GM06990 (cell line): Measurements from ENCODE around the gene AUNIP.

ENCODE experiments used
- DNase-seq: peaks from one replicate; pipeline ENCODE4 v3.0.0-alpha.2; 2011; ENCODE audit not compliant: insufficient read length; ENCODE audit errors: extremely low read depth
- H3K27me3 ChIP-seq: replicated peaks from 2 replicates; pipeline ENCODE4 v1.6.0; 2011; ENCODE audit warnings: low read length; ENCODE audit not compliant: control insufficient read depth, insufficient read depth
- H3K36me3 ChIP-seq: 2 replicates; pipeline ENCODE4 v1.5.1; 2011; ENCODE audit warnings: low read length; ENCODE audit not compliant: control insufficient read depth, insufficient read depth
- H3K4me3 ChIP-seq: replicated peaks from 2 replicates; pipeline ENCODE4 v1.5.1; 2011; ENCODE audit warnings: low read depth, mild to moderate bottlenecking, control low read depth, low read length
- CTCF ChIP-seq: IDR thresholded peaks from 2 replicates; pipeline ENCODE4 v1.5.1; 2011; ENCODE audit warnings: low read length, control low read depth, mild to moderate bottlenecking, inconsistent platforms; ENCODE audit not compliant: insufficient read depth, poor library complexity, severe bottlenecking

The AUNIP gene

GRCh38 chr1:25815208-25816111 is 43.8 kb downstream of the AUNIP start:
- no peaks in the 10 kb centered on the region for H3K36me3 ChIP-seq
- H3K27me3 ChIP-seq = no peaks in the 10 kb centered on the region
- TF ChIP-seq CTCF = no peak
- no peak for DNase-seq
- H3K4me3 ChIP-seq = no peak overlapping the region

GRCh38 chr1:25814549-25815087 is 44.6 kb downstream of the AUNIP start:
- DNase-seq = no peak
- Histone ChIP-seq H3K27me3 (no peaks in the 10 kb centered on the region), H3K4me3 (no peak overlapping the region), H3K36me3 (no peaks in the 10 kb centered on the region)
- TF ChIP-seq CTCF = no peak

- no peak overlapping the region for H3K4me3 ChIP-seq
- no peaks in the 10 kb centered on the region for H3K36me3 ChIP-seq
- no peak for DNase-seq
- peak; percentile 24 for TF ChIP-seq CTCF
- H3K27me3 ChIP-seq = no peaks in the 10 kb centered on the region
Measured at GRCh38 chr1:25813734-25814471, 45.4 kb downstream of the AUNIP start.

- H3K36me3 ChIP-seq = no peaks in the 10 kb centered on the region
- no peak overlapping the region for H3K4me3 ChIP-seq
- H3K27me3 ChIP-seq = no peaks in the 10 kb centered on the region
- no peak for DNase-seq
- no peak for TF ChIP-seq CTCF
Measured at GRCh38 chr1:25813071-25813733, 46.1 kb downstream of the AUNIP start.

GRCh38 chr1:25811384-25812082 is 47.7 kb downstream of the AUNIP start:
- H3K36me3 ChIP-seq = no peaks in the 10 kb centered on the region
- H3K4me3 ChIP-seq = no peak overlapping the region
- no peaks in the 10 kb centered on the region for H3K27me3 ChIP-seq
- no peak for DNase-seq
- TF ChIP-seq CTCF = no peak
